ENCODE results near the gene COX20.

DNA sequence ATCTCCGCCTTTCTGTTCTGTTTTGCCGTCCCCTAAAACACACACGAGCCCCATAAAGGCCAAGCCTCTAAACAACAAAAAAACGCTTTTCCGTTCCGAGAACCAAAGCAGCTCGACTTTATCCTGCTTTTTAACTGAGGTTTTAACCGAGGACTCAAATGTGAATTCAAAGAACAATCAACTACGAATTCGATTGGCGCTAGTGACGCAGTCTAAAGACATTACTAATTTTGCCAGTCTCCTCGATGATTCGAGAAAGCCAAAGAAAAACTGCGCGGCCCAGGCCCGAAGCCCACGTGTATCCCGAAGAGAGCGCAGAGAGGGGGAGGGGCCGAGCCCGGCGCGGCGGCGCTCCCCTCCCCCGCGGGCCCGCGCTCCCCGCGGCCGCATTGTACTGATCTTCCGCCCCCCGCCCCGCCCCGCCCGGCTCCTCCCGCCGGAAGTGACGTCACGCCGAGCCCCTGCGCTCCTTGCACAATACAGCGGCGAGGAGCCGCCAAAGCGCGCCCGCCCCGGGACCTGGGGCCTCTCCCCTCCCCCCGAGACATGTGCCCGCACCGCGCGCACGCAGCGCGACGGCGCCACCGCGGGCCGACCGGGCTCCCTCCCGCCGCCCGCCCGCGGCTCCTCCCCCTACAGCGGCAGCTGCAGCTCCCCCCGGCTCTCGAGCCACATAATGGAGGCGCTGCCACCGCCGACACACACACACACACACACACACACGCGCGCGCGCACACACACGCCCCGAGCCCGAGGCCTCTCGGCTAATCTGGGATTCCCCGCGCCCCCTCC lies 27.4 kb downstream of the COX20 start:
- TF ChIP-seq, protein P1, sequence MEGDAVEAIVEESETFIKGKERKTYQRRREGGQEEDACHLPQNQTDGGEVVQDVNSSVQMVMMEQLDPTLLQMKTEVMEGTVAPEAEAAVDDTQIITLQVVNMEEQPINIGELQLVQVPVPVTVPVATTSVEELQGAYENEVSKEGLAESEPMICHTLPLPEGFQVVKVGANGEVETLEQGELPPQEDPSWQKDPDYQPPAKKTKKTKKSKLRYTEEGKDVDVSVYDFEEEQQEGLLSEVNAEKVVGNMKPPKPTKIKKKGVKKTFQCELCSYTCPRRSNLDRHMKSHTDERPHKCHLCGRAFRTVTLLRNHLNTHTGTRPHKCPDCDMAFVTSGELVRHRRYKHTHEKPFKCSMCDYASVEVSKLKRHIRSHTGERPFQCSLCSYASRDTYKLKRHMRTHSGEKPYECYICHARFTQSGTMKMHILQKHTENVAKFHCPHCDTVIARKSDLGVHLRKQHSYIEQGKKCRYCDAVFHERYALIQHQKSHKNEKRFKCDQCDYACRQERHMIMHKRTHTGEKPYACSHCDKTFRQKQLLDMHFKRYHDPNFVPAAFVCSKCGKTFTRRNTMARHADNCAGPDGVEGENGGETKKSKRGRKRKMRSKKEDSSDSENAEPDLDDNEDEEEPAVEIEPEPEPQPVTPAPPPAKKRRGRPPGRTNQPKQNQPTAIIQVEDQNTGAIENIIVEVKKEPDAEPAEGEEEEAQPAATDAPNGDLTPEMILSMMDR (conservative IDR thresholded peaks at IDR 0.05) = no peak
- no peak for TF ChIP-seq ZFX (IDR thresholded peaks at IDR 0.05)
